Esophagus muscularis mucosa (tissue), 4 donors: Measurements from ENCODE around the gene GALNTL6.

Source experiments
- EP300 ChIP-seq: sonication (generic); formaldehyde crosslinking; IDR thresholded peaks from one replicate; pipeline ENCODE4 v1.6.1; 2017; ENCODE audit warnings: antibody characterized with exemption
- POLR2A ChIP-seq: fragments of 450-650 bp; IDR thresholded peaks from one replicate; pipeline ENCODE4 v1.6.1; 2017; ENCODE audit warnings: antibody characterized with exemption, moderate library complexity, mild to moderate bottlenecking, low read depth
- TF ChIP-seq, protein P1 (sequence below), 3 experiments: fragments of 200-600 bp in 2 of 3; fragments of 450-650 bp in 1 of 3; sonication (generic) in 2 of 3; IDR thresholded peaks; one replicate each; pipeline ENCODE4 v1.5.1; 2017 to 2019; ENCODE audit warnings: antibody characterized with exemption in 3 of 3, mild to moderate bottlenecking in 2 of 3, moderate library complexity in 1 of 3

GRCh38 chr4:173024203-173024602, 1211.0 kb downstream of the GALNTL6 start:
- TF ChIP-seq, protein P1, sequence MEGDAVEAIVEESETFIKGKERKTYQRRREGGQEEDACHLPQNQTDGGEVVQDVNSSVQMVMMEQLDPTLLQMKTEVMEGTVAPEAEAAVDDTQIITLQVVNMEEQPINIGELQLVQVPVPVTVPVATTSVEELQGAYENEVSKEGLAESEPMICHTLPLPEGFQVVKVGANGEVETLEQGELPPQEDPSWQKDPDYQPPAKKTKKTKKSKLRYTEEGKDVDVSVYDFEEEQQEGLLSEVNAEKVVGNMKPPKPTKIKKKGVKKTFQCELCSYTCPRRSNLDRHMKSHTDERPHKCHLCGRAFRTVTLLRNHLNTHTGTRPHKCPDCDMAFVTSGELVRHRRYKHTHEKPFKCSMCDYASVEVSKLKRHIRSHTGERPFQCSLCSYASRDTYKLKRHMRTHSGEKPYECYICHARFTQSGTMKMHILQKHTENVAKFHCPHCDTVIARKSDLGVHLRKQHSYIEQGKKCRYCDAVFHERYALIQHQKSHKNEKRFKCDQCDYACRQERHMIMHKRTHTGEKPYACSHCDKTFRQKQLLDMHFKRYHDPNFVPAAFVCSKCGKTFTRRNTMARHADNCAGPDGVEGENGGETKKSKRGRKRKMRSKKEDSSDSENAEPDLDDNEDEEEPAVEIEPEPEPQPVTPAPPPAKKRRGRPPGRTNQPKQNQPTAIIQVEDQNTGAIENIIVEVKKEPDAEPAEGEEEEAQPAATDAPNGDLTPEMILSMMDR (IDR thresholded peaks at IDR 0.05), result no peak
- TF ChIP-seq POLR2A (no peak), EP300 (no peak)
